Activated CD4-positive, alpha-beta T cell treated with anti-CD3 and anti-CD28 coated beads, Interleukin-2, amount 50 U/mL, for 48 hours (primary cell): ENCODE results near the gene MCOLN2.

ENCODE experiments used
- DNase-seq, 2 experiments: peaks; one replicate each; pipeline ENCODE4 v3.0.0-alpha.2; 2020

The MCOLN2 gene

DNA sequence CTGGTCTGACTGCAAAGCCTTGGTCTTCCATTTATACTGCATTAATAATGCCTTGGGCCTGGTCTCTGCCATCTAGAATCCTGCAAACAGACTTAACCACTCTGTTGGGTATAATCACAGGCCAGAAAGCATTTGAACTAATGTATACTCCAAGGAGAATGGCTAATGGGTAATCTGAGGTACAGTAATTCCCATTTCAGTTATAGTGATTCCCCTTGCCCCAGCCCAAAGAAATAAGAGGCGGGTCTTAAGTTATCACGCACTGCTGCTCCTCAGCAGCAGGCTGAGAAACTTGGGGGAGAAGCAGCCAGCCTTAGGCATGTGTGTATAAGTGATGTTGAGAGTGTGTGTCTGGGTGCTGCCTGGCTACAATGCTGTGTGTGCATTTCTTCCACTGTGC, 106.3 kb downstream of the MCOLN2 start:
- no peak for DNase-seq

DNA sequence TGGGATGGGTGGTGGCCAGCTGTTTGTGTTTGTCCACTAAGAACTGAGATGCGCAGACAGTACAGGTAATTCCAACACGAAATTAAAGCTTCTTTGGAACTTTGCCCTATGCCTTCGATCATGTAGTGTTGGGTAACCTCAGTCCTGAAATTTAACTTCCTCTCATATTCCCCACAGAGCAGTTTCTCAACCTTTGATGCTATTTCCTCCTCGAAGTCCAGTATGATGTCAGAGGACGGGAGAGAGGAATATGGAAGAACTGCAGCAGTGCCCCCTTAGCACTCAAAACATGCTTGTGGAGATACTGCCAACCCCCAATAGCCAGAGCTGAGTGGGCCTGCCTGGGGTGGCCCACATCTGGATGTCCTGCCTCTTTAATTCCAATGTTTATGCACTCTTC, 107.5 kb downstream of the MCOLN2 start:
- no peak for DNase-seq

GRCh38 chr1:84888753-84889152, 108.2 kb downstream of the MCOLN2 start:
- DNase-seq = no peak

GRCh38 chr1:84887261-84887934, 109.5 kb downstream of the MCOLN2 start:
- DNase-seq = no peak

- no peak for DNase-seq
Observed at GRCh38 chr1:84885469-84885868, 111.4 kb downstream of the MCOLN2 start.

- no peak for DNase-seq
Observed at GRCh38 chr1:84884671-84885389, 112.1 kb downstream of the MCOLN2 start.

- DNase-seq = no peak
Observed at GRCh38 chr1:84883286-84883685, 113.6 kb downstream of the MCOLN2 start.

GRCh38 chr1:84877592-84877991, 119.3 kb downstream of the MCOLN2 start:
- no peak for DNase-seq

- DNase-seq = no peak
Observed at GRCh38 chr1:84876353-84876752, 120.6 kb downstream of the MCOLN2 start.
